Activated CD4-positive, alpha-beta T cell treated with anti-CD3 and anti-CD28 coated beads, Interleukin-2, amount 50 U/mL, for 1 hour (primary cell): ENCODE results near the gene TYRO3.
"Not testable (repeated sequence)": the region's sequence is repeated elsewhere in the genome, so short reads cannot be mapped to it uniquely, and the experiment has no call there.

ENCODE experiments used
- DNase-seq: peaks from one replicate; pipeline ENCODE4 v3.0.0-alpha.2; 2020

TYRO3 gene

GRCh38 chr15:41554915-41555314, 4.1 kb upstream of the TYRO3 start:
- no peak for DNase-seq

- DNase-seq: no peak
Observed at GRCh38 chr15:41556677-41557076, 2.3 kb upstream of the TYRO3 start.

GRCh38 chr15:41557673-41558399, 1.2 kb upstream of the TYRO3 start:
- peak; percentile 69 for DNase-seq

GRCh38 chr15:41559239-41559782, 299 bp downstream of the TYRO3 start:
- DNase-seq: no peak

GRCh38 chr15:41560572-41560874, 1.5 kb downstream of the TYRO3 start:
- no peak for DNase-seq

- DNase-seq: no peak
Observed at GRCh38 chr15:41561104-41561776, 2.2 kb downstream of the TYRO3 start.

GRCh38 chr15:41561777-41562145, 2.7 kb downstream of the TYRO3 start:
- DNase-seq: no peak

- no peak for DNase-seq
Observed at GRCh38 chr15:41562244-41562643, 3.2 kb downstream of the TYRO3 start.

- no peak for DNase-seq
Observed at GRCh38 chr15:41562784-41563198, 3.8 kb downstream of the TYRO3 start.

- no peak for DNase-seq
Observed at GRCh38 chr15:41564286-41564959, 5.4 kb downstream of the TYRO3 start.

GRCh38 chr15:41564960-41565502, 6.0 kb downstream of the TYRO3 start:
- DNase-seq: no peak

- no peak for DNase-seq
Observed at GRCh38 chr15:41565702-41566101, 6.7 kb downstream of the TYRO3 start.

- no peak for DNase-seq
Observed at GRCh38 chr15:41566121-41566885, 7.3 kb downstream of the TYRO3 start.

- no peak for DNase-seq
Observed at GRCh38 chr15:41567261-41567660, 8.2 kb downstream of the TYRO3 start.

- no peak for DNase-seq
Observed at GRCh38 chr15:41567862-41568261, 8.8 kb downstream of the TYRO3 start.

- DNase-seq: no peak
Observed at GRCh38 chr15:41568350-41569017, 9.5 kb downstream of the TYRO3 start.

GRCh38 chr15:41569232-41569631, 10.2 kb downstream of the TYRO3 start:
- not testable (repeated sequence) for DNase-seq

- no peak for DNase-seq
Observed at GRCh38 chr15:41570764-41571163, 11.8 kb downstream of the TYRO3 start.

- DNase-seq: no peak
Observed at GRCh38 chr15:41571948-41572347, 12.9 kb downstream of the TYRO3 start.

- no peak for DNase-seq
Observed at GRCh38 chr15:41572866-41573265, 13.9 kb downstream of the TYRO3 start.

GRCh38 chr15:41573396-41573795, 14.4 kb downstream of the TYRO3 start:
- DNase-seq: no peak

- DNase-seq: no peak
Observed at GRCh38 chr15:41574158-41574557, 15.1 kb downstream of the TYRO3 start.
